Upper lobe of left lung (tissue), 6 donors: ENCODE measurements around the gene C14orf119. TPM values are rescaled to one million over a fixed set of nuclear protein-coding genes. Genes with fewer than 3 reads are reported as not detected.

ENCODE experiments used
- ATAC-seq, 2 donors: fragments of 200-7000 bp; cut with Tn5 transposase; one replicate each; pipeline ENCODE4 v1.9.1; 2022; ENCODE audit warnings: mild to moderate bottlenecking in 2 of 2, moderate library complexity in 2 of 2; ENCODE audit not compliant: low FRiP score in 2 of 2
- DNase-seq, 2 donors: peaks; one replicate each; pipeline ENCODE4 v3.0.0-alpha.2; 2019 to 2020
- H3K27ac ChIP-seq, 4 donors: fragments of 200-600 bp; sonication (generic); one replicate each; pipeline ENCODE4 v1.5.1; 2016 to 2019
- H3K27me3 ChIP-seq, 4 donors: fragments of 200-600 bp; sonication (generic); one replicate each; pipeline ENCODE4 v1.5.1; 2017 to 2019
- H3K36me3 ChIP-seq, 4 donors: fragments of 200-600 bp; sonication (generic); one replicate each; pipeline ENCODE4 v1.5.1; 2016 to 2019
- H3K4me1 ChIP-seq, 4 donors: fragments of 200-600 bp; sonication (generic); one replicate each; pipeline ENCODE4 v1.5.1; 2018 to 2019
- H3K4me3 ChIP-seq, 4 donors: fragments of 200-600 bp; sonication (generic); one replicate each; pipeline ENCODE4 v1.5.1; 2017 to 2019; ENCODE audit warnings: mild to moderate bottlenecking in 2 of 4, moderate library complexity in 1 of 4
- H3K9me3 ChIP-seq, 4 donors: fragments of 200-600 bp; sonication (generic); one replicate each; pipeline ENCODE4 v1.5.1; 2018 to 2019
- EP300 ChIP-seq, 4 donors: sonication (generic); formaldehyde crosslinking; IDR thresholded peaks; one replicate each; pipeline ENCODE4 v1.5.1; 2017; ENCODE audit warnings: antibody characterized with exemption in 4 of 4, control low read depth in 2 of 4
- POLR2A ChIP-seq, 4 donors: fragments of 450-650 bp; IDR thresholded peaks; one replicate each; pipeline ENCODE4 v1.5.1; 2016 to 2017; ENCODE audit warnings: antibody characterized with exemption in 4 of 4, mild to moderate bottlenecking in 2 of 4
- POLR2AphosphoS5 ChIP-seq, 2 donors: sonication (generic); formaldehyde crosslinking; IDR thresholded peaks; one replicate each; pipeline ENCODE4 v1.5.1; 2017; ENCODE audit warnings: antibody characterized with exemption in 2 of 2
- WGBS, 2 donors: methylation state at CpG; one replicate each; pipeline ENCODE4 v1.1.5; 2017 to 2018; 5-methylcytosine and 5-hydroxymethylcytosine counted together
- total RNA-seq, 6 donors: library from RNA; depleted of rRNA in 4 of 6; stranded (reverse); fragments of >200 nt in 4 of 6; gene quantifications; one replicate each; pipeline versions ENCODE4 v1.1.0 to v1.2.1, GENCODE V29; 2016 to 2021
- TF ChIP-seq, protein P1 (sequence below), 6 experiments: fragments of 450-650 bp in 4 of 6; fragments of 200-600 bp in 2 of 6; sonication (generic) in 2 of 6; IDR thresholded peaks; one replicate each; pipeline ENCODE4 v1.5.1; 2016 to 2019; ENCODE audit warnings: antibody characterized with exemption in 6 of 6
- donor health status: DM: no; HTN: no; CAD: no; lungs with moderate emphysema.
- donor health status: DM: no; HTN: yes; CAD: no; lungs with severe emphysema.

The C14orf119 gene
- total RNA-seq, 6 donors from 2014 or later, result 4.9 to 52.5 (median 35.7) TPM

DNA sequence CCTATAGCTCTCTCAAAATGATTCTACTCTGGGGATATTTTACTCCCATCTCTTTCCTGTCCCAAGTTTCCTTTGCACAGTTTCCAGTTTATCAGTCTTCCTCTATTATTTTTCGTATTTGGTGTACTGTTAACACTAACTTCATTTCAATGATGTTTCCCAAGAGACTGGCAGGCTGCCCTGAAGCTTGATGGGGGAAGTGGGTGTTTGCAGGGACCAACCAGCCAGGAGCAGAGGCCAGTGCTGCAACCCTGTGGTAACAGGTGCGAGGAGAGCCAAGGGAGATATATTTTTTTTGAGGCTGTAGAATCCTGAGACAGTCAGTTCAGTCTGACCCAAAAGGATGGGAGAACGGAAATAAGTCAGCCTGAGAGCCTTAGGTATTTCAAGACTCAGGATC is 35.6 kb downstream of the C14orf119 start:
- Histone ChIP-seq H3K36me3 (peaks cover 0 to 27% (median 6%) of the 10 kb centered on the region in 4 donors), H3K4me3 (no peak overlapping the region), H3K27ac (no peak overlapping the region), H3K9me3 (no peaks in the 10 kb centered on the region), H3K27me3 (no peaks in the 10 kb centered on the region), H3K4me1 (no peaks in the 10 kb centered on the region)
- no peak for ATAC-seq
- DNase-seq, result peak in 1 of 2 donors; percentile 74
- TF ChIP-seq POLR2AphosphoS5 (IDR thresholded peaks at IDR 0.05) (no peak), POLR2A (IDR thresholded peaks at IDR 0.05) (no peak), EP300 (IDR thresholded peaks at IDR 0.05) (no peak)
- TF ChIP-seq, protein P1, sequence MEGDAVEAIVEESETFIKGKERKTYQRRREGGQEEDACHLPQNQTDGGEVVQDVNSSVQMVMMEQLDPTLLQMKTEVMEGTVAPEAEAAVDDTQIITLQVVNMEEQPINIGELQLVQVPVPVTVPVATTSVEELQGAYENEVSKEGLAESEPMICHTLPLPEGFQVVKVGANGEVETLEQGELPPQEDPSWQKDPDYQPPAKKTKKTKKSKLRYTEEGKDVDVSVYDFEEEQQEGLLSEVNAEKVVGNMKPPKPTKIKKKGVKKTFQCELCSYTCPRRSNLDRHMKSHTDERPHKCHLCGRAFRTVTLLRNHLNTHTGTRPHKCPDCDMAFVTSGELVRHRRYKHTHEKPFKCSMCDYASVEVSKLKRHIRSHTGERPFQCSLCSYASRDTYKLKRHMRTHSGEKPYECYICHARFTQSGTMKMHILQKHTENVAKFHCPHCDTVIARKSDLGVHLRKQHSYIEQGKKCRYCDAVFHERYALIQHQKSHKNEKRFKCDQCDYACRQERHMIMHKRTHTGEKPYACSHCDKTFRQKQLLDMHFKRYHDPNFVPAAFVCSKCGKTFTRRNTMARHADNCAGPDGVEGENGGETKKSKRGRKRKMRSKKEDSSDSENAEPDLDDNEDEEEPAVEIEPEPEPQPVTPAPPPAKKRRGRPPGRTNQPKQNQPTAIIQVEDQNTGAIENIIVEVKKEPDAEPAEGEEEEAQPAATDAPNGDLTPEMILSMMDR (IDR thresholded peaks at IDR 0.05), result no peak
- WGBS, 2 donors, result 33 to 36% methylated on average over 3 of the region's 3 CpGs

DNA sequence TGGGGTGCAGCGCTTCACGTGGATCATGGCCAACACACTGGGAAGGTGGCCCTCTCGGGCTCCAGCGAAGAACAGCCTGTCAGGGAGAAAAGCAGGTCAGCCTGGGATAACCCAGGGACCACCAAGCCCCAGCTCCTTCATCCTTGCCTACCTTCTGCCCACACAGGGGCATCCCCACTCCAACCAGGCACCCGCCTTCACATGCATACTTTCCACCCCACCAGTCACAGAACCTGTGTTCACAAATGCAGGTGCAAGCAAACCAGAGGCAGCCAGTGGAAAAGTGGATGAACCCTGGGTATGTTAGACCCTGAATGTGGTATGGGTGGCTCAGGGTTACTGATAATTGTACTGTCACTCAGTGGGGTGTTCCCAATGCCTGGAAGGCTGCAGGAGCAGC is 36.2 kb downstream of the C14orf119 start:
- peaks cover 0 to 24% (median 5%) of the 10 kb centered on the region in 4 donors for H3K36me3 ChIP-seq
- no peak overlapping the region for H3K27ac ChIP-seq
- H3K27me3 ChIP-seq, result no peaks in the 10 kb centered on the region
- H3K4me3 ChIP-seq, result no peak overlapping the region
- TF ChIP-seq, protein P1 (IDR thresholded peaks at IDR 0.05), result no peak
- TF ChIP-seq POLR2AphosphoS5 (IDR thresholded peaks at IDR 0.05), result no peak
- no peak for TF ChIP-seq EP300 (IDR thresholded peaks at IDR 0.05)
- no peak for TF ChIP-seq POLR2A (IDR thresholded peaks at IDR 0.05)
- no peaks in the 10 kb centered on the region for H3K9me3 ChIP-seq
- H3K4me1 ChIP-seq, result no peaks in the 10 kb centered on the region
- DNase-seq (no peak), ATAC-seq (no peak)
- WGBS, 2 donors, result 70 to 76% methylated on average over 5 of the region's 5 CpGs

DNA sequence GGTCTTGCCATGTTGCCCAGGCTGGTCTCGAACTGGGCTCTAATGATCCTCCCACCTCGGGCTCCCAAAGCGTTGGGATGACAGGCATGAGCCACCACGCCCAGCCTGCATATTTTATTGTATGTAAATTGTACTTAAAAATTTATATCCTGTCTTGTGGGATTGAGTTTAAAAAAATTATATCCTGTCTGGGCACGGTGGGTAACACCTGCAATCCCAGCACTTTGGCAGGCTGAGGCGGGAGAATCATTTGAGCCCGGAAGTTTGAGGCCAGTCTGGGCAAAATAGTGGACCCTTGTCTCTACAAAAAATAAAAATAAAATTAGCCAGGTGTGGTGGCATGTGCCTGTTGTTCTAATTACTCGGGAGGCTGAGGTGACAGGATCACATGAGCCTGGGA is 37.7 kb downstream of the C14orf119 start:
- Histone ChIP-seq H3K27ac (no peak overlapping the region), H3K4me3 (no peak overlapping the region), H3K9me3 (no peaks in the 10 kb centered on the region), H3K36me3 (peaks cover 0 to 15% (median 4%) of the 10 kb centered on the region in 4 donors), H3K4me1 (peaks cover 0 to 5% (median 0%) of the 10 kb centered on the region in 4 donors), H3K27me3 (no peaks in the 10 kb centered on the region)
- 73 to 81% methylated on average over 8 of the region's 8 CpGs for WGBS, 2 donors
- ATAC-seq (no peak), DNase-seq (no peak)
- TF ChIP-seq, protein P1 (IDR thresholded peaks at IDR 0.05), result no peak
- TF ChIP-seq POLR2AphosphoS5 (IDR thresholded peaks at IDR 0.05) (no peak), POLR2A (IDR thresholded peaks at IDR 0.05) (no peak), EP300 (IDR thresholded peaks at IDR 0.05) (no peak)

DNA sequence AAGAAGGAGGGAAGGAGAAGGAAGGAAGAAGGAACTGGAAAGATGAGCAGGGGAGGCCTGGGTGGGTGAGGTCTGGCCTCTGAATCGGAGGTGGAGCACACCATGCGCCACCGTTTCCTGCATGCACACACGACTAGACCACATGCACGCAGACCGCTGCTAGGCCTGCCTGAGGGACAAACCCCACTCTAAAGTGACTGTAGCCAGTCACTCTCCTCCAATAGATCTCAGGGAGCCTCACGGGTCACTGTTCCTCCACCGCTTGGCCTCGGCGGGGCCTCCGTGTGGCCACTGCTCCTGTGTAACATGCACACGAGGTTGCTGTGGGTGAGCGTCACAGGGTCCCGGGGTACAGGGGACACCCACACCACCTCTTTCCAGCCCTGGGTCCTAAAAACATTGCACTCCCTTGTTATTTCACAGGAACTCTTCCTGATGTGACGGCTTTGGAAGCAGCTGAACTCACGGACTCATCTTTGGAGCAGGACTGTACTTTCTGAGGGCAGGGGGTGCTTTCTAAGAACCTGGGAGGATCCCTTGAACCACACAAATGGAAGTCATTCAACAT is 41.3 kb downstream of the C14orf119 start:
- Histone ChIP-seq H3K36me3 (peaks cover 2 to 10% (median 5%) of the 10 kb centered on the region in 4 donors), H3K4me3 (no peak overlapping the region), H3K4me1 (peaks cover 0 to 5% (median 0%) of the 10 kb centered on the region in 4 donors), H3K9me3 (no peaks in the 10 kb centered on the region), H3K27ac (no peak overlapping the region), H3K27me3 (no peaks in the 10 kb centered on the region)
- peak in 1 of 2 donors; percentile 63 for DNase-seq
- 85 to 89% methylated on average over 16 of the region's 16 CpGs for WGBS, 2 donors
- no peak for ATAC-seq
- TF ChIP-seq, protein P1 (IDR thresholded peaks at IDR 0.05), result no peak

DNA sequence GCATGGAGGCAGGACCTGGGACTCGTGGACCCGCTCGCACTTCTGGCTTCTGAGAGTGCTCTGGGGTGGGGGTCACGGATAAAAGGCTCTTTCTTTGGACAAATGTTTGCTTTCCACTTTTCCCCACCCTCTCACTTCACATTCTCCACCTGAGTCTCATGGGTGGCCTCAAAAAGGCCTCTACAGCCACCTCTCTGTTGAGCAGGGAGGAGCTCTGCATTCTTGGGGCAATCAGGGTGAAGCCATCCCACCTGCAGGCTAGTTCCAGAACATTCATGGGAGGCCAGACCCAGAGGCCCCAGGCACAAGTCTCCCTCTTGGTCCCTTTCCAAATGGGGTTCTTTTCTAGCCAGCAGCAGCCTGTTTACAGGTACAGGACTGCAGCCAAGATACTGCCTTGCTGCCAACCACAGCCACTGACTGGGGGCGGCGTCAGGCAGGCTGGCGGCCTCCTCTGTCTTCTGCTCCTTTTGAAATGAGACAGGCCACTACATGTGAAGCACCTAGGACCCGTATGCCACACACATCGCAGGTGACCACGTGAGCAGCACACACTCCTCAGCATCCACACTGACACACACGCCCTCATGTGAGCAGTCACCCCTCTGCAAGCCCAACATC is 42.0 kb downstream of the C14orf119 start:
- peak in 1 of 2 donors; percentile 65 for ATAC-seq
- 55 to 78% methylated on average over 5 to 11 of the region's 11 CpGs for WGBS, 2 donors
- no peak overlapping the region for H3K27ac ChIP-seq
- H3K9me3 ChIP-seq, result no peaks in the 10 kb centered on the region
- peak in 1 of 2 donors; percentile 48 for DNase-seq
- H3K4me3 ChIP-seq, result no peak overlapping the region
- H3K36me3 ChIP-seq, result peaks cover 2 to 10% (median 5%) of the 10 kb centered on the region in 4 donors
- no peaks in the 10 kb centered on the region for H3K27me3 ChIP-seq
- TF ChIP-seq POLR2A (IDR thresholded peaks at IDR 0.05) (no peak), EP300 (IDR thresholded peaks at IDR 0.05) (no peak), POLR2AphosphoS5 (IDR thresholded peaks at IDR 0.05) (no peak)
- TF ChIP-seq, protein P1 (IDR thresholded peaks at IDR 0.05), result no peak
- peaks cover 0 to 5% (median 2%) of the 10 kb centered on the region in 4 donors for H3K4me1 ChIP-seq
